K562 (cell line): ENCODE data around the gene SESN3. TPM values are rescaled to one million over a fixed set of nuclear protein-coding genes. Genes with fewer than 3 reads are reported as not detected.
"Not testable (repeated sequence)": the region's sequence is repeated elsewhere in the genome, so short reads cannot be mapped to it uniquely, and the experiment has no call there.

Source experiments
- ATAC-seq: fragments of 200-7000 bp; cut with Tn5 transposase; 3 replicates; pipeline ENCODE4 v1.9.1; 2020; ENCODE audit warnings: moderate library complexity
- BruUV-seq: library from RNA; stranded (reverse); fragments of 400-500 nt; replicated peaks from 2 replicates; lab custom pipeline; 2021; lab: Mats Ljungman, UMichigan
- CTCF ChIA-PET: fragments of 300-600 bp; formaldehyde crosslinking; extraction: SDS; loops from one replicate; lab custom pipeline; 2021; ENCODE audit warnings: low intra/inter-chr PET ratio; lab: Yijun Ruan, JAX
- POLR2A ChIA-PET: fragments of 300-600, 350-650 bp; sonication (Branson Sonifier 250); formaldehyde crosslinking; extraction: SDS; loops from one replicate; lab custom pipeline; 2021; ENCODE audit warnings: antibody characterized with exemption, inconsistent platforms; lab: Yijun Ruan, JAX
- DNase-seq, 4 experiments: peaks; one replicate each; pipeline versions ENCODE4 v3.0.0 to v3.0.0-alpha.2; 2011 to 2018; ENCODE audit warnings: low spot score in 3 of 4, mixed read lengths in 3 of 4; ENCODE audit errors: extremely low read depth in 1 of 4
- FAIRE-seq: peaks from 2 replicates; lab custom pipeline; 2011; peaks lifted over from hg19 to GRCh38; lab: Jason Lieb, UNC
- H2AFZ ChIP-seq: 2 replicates; pipeline ENCODE4 v1.6.0; 2011; ENCODE audit warnings: low read depth, low read length, control low read depth, inconsistent platforms
- H3K27ac ChIP-seq: fragments of 200-600 bp; 3 replicates; pipeline ENCODE4 v1.8.0; 2011; ENCODE audit warnings: low read depth, mild to moderate bottlenecking, control low read depth, inconsistent platforms, low read length, moderate library complexity, mixed read lengths; ENCODE audit errors: extremely low read depth
- H3K27me3 ChIP-seq, 2 experiments: fragments of 300-600 bp in 1 of 2; 2 replicates in 1 of 2; 3 replicates in 1 of 2; pipeline versions ENCODE4 v1.6.0 to v1.8.0; 2011; ENCODE audit warnings: inconsistent platforms in 2 of 2, low read length in 2 of 2, mild to moderate bottlenecking in 1 of 2, mixed read lengths in 1 of 2, moderate library complexity in 1 of 2; ENCODE audit not compliant: control insufficient read depth in 2 of 2, insufficient read depth in 2 of 2
- H3K36me3 ChIP-seq: fragments of 300-600 bp; 3 replicates; pipeline ENCODE4 v1.8.0; 2011; ENCODE audit warnings: mild to moderate bottlenecking, low read length, inconsistent platforms; ENCODE audit not compliant: control insufficient read depth, insufficient read depth
- H3K4me1 ChIP-seq, 2 experiments: fragments of 200-600 bp in 1 of 2; replicated peaks in 1 of 2; 2 replicates in 1 of 2; 3 replicates in 1 of 2; pipeline versions ENCODE4 v1.5.1 to v1.8.0; 2011; ENCODE audit warnings: inconsistent platforms in 2 of 2, low read length in 2 of 2, mild to moderate bottlenecking in 1 of 2, mixed read lengths in 1 of 2, moderate library complexity in 1 of 2; ENCODE audit not compliant: control insufficient read depth in 2 of 2, insufficient read depth in 2 of 2
- H3K4me2 ChIP-seq: 2 replicates; pipeline ENCODE4 v1.6.1; 2011; ENCODE audit warnings: low read length, control low read depth, inconsistent platforms, mixed read lengths; ENCODE audit not compliant: insufficient read depth
- H3K4me3 ChIP-seq: fragments of 200-600 bp; sonication (generic), shearing (Covaris generic); 2 replicates; pipeline ENCODE4 v1.5.1; 2016; ENCODE audit warnings: control low read depth, inconsistent platforms
- H3K79me2 ChIP-seq: fragments of 200-600 bp; 3 replicates; pipeline ENCODE4 v1.8.0; 2011; ENCODE audit warnings: low read length, inconsistent platforms; ENCODE audit not compliant: control insufficient read depth, insufficient read depth
- H3K9ac ChIP-seq, 2 experiments: 2 replicates each; pipeline versions ENCODE4 v1.6.0 to v1.6.1; 2011; ENCODE audit warnings: low read depth in 2 of 2, low read length in 2 of 2, control low read depth in 1 of 2, inconsistent platforms in 1 of 2, mild to moderate bottlenecking in 1 of 2, mixed read lengths in 1 of 2; ENCODE audit not compliant: insufficient read depth in 1 of 2
- H3K9me1 ChIP-seq: one replicate; pipeline ENCODE4 v1.6.0; 2011; ENCODE audit warnings: inconsistent platforms, mild to moderate bottlenecking, low read length, moderate library complexity; ENCODE audit not compliant: control insufficient read depth, insufficient read depth
- H3K9me3 ChIP-seq: replicated peaks from 2 replicates; pipeline ENCODE4 v1.5.1; 2011; ENCODE audit warnings: low read depth, low read length, inconsistent platforms; ENCODE audit not compliant: control insufficient read depth, insufficient read depth
- H4K20me1 ChIP-seq: replicated peaks from 2 replicates; pipeline ENCODE4 v1.6.1; 2011; ENCODE audit warnings: low read length, inconsistent platforms, mixed read lengths; ENCODE audit not compliant: control insufficient read depth, insufficient read depth
- FOXA3 ChIP-seq, 2 experiments: fragments of 450-650 bp in 1 of 2; sonication (generic) in 1 of 2; formaldehyde crosslinking; IDR thresholded peaks in 1 of 2; conservative IDR thresholded peaks in 1 of 2; 2 replicates each; pipeline versions ENCODE4 v1.4.0 to v1.8.0; 2020 to 2022; ENCODE audit warnings: mild to moderate bottlenecking in 2 of 2, missing genetic modification reagents in 1 of 2
- IRF2 ChIP-seq: sonication (generic); formaldehyde crosslinking; IDR thresholded peaks from 2 replicates; pipeline ENCODE4 v1.8.1; 2022; ENCODE audit warnings: mild to moderate bottlenecking, missing genetic modification reagents
- PHF21A ChIP-seq: fragments of 450-650 bp; IDR thresholded peaks from 2 replicates; pipeline ENCODE4 v1.6.1; 2017; ENCODE audit warnings: low read depth, borderline replicate concordance
- SMARCA4 ChIP-seq: fragments of 450-650 bp; IDR thresholded peaks from 2 replicates; pipeline ENCODE4 v1.6.1; 2016
- TAL1 ChIP-seq: fragments of 450-650 bp; IDR thresholded peaks from 2 replicates; pipeline ENCODE4 v1.6.1; 2016; ENCODE audit warnings: mild to moderate bottlenecking
- TEAD1 ChIP-seq, 2 experiments: fragments of 450-650 bp in 1 of 2; sonication (generic) in 1 of 2; formaldehyde crosslinking; IDR thresholded peaks; 2 replicates each; pipeline versions ENCODE4 v1.4.0 to v1.8.0; 2020 to 2022; ENCODE audit warnings: mild to moderate bottlenecking in 2 of 2, missing genetic modification reagents in 1 of 2
- WHSC1 ChIP-seq: IDR thresholded peaks from one replicate; pipeline ENCODE4 v1.6.1; 2012; ENCODE audit warnings: low read length, control low read depth, inconsistent platforms
- ZNF586 ChIP-seq: fragments of 450-650 bp; formaldehyde crosslinking; conservative IDR thresholded peaks from 2 replicates; pipeline ENCODE4 v1.4.0; 2020; ENCODE audit warnings: mild to moderate bottlenecking, moderate library complexity
- whole genome bisulfite sequencing: fragments of 100-300 bp; shearing (Covaris generic); methylation state at CpG from one replicate; pipeline ENCODE4 v1.1.6; 2016; ENCODE audit warnings: low coverage, mixed read lengths; ENCODE audit not compliant: insufficient coverage; ENCODE audit errors: missing lambda C conversion rate; 5-methylcytosine and 5-hydroxymethylcytosine counted together
- in situ Hi-C: fragments of 300-500 bp; cut with MboI; formaldehyde crosslinking; loops from 4 replicates; pipeline ENCODE4 v1.15.0; 2018; ENCODE audit warnings: inconsistent platforms, mixed read lengths
- intact Hi-C: fragments of 100-400 bp; cut with micrococcal nuclease; formaldehyde crosslinking; loops from 2 replicates; pipeline ENCODE4 v1.14.2; 2022
- polyA plus RNA-seq, 8 experiments: library from polyadenylated mRNA; depleted of rRNA in 4 of 8; stranded (reverse) in 5 of 8; unstranded in 3 of 8; fragments of >200 nt; fragmentation: Nextera tagmentation in 2 of 8; fragmentation: Illumina TruSeq in 1 of 8; extraction: Ambion mirVana in 2 of 8; extraction: Trizol in 1 of 8; gene quantifications; 2 replicates each; pipeline versions ENCODE4 v1.2.1 to v1.2.3, GENCODE V29; 2011 to 2014; ENCODE audit warnings: inconsistent platforms in 1 of 8, missing spikeins in 1 of 8
- total RNA-seq, 7 experiments: library from RNA; depleted of rRNA in 6 of 7; stranded (reverse); fragments of >200 nt in 6 of 7; fragmentation: Illumina TruSeq in 2 of 7; extraction: Trizol in 2 of 7; gene quantifications; 2 replicates each; pipeline versions ENCODE4 v1.2.1 to v1.2.3, GENCODE V29; 2011 to 2021; ENCODE audit warnings: low replicate concordance in 1 of 7
- TF ChIP-seq, protein P1 (sequence below): fragments of 250-450 bp; sonication (Bioruptor Pico); IDR thresholded peaks from 2 replicates; pipeline ENCODE4 v1.5.0; 2020; ENCODE audit warnings: mild to moderate bottlenecking
- TF ChIP-seq, protein P2 (sequence below): sonication (generic); formaldehyde crosslinking; IDR thresholded peaks from 2 replicates; pipeline ENCODE4 v1.8.1; 2023; ENCODE audit warnings: mild to moderate bottlenecking, missing genetic modification reagents

SESN3 gene
- total and polyA plus RNA-seq, 9 of the 15 experiments (the other 6 are each of a cell fraction or from before 2014, with no cell fraction given): 0.44 to 2.6 (median 1.5) TPM

- no peak for TF ChIP-seq SMARCA4
- no peak for TF ChIP-seq IRF2 (CRISPR knock-in tag)
Observed at GRCh38 chr11:95252586-95252985, 21.6 kb upstream of the SESN3 start (continued).

- H3K4me2 ChIP-seq, H3K4me1 ChIP-seq, H3K36me3 ChIP-seq, H3K9me3 ChIP-seq, CTCF ChIA-PET, BruUV-seq, H3K9me1 ChIP-seq, H3K27me3 ChIP-seq, ATAC-seq, H3K4me3 ChIP-seq, intact Hi-C loops, DNase-seq, H2AFZ ChIP-seq, H3K9ac ChIP-seq, H3K79me2 ChIP-seq, in situ Hi-C loops, H4K20me1 ChIP-seq, FAIRE-seq, H3K27ac ChIP-seq: not testable (repeated sequence)
- POLR2A ChIA-PET: interaction anchor here (1.3 kb wide), 1 partner anchor 11 kb away, joined by 3 read pairs; no protein-coding TSS in a partner anchor
- WGBS: 36% methylated on average over 6 of the region's 6 CpGs
Observed at GRCh38 chr11:95251896-95252295, 20.9 kb upstream of the SESN3 start.

DNA sequence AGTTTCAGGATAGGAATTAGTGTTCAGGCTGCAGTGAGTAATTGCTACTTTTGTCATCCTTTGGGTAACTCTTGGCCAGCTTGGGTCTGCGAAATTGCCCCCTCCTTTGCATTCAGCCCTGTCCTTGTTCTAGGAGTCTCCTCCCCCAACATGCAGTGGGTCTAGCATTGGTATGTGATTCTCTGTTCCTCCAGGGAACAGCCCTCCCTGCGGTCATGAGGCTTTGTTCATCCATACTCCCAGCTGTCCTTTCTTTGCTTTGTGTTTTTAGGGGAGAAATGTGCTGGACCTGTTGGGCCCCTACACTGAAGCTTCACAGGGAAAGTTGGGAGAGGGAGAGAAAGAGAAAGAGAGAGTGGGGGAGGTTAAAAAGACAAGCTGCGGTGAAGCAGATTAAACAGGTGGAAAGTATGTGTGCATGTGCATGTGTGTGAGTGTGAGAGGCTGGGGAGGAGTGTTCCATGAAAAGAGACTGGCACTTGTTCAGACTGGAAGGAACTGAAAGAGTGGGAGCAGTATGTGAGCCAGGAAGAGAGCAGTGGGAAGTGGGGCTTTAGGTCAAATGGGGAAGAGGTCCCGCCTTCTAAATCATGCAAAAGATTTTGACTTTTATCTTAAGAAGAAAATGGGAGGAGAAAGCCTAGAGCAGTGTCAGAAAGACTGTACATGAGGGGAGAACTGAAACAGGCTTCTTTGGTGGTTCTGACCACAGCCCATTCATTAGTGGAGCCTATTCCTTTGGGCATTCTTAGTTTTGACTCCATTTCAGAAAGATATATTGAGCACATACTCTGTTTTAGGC is 17.9 kb upstream of the SESN3 start:
- ChIA-PET POLR2A (interaction anchor here (0.7 to 1.1 kb wide), 2 partner anchors 18 to 103 kb away, joined by 3 read pairs; partner anchors contain the start of gene SESN3), CTCF (no interaction called here)
- H3K27me3 ChIP-seq: no peaks in the 10 kb centered on the region
- H2AFZ ChIP-seq: no peak overlapping the region
- DNase-seq (no peak), FAIRE-seq (peak; percentile 37), ATAC-seq (peak; percentile 57)
- no peak overlapping the region for H3K4me2 ChIP-seq
- no peaks in the 10 kb centered on the region for H3K9me1 ChIP-seq
- H3K36me3 ChIP-seq: no peaks in the 10 kb centered on the region
- in situ Hi-C loops (no loop called here), intact Hi-C loops (no loop called here)
- H4K20me1 ChIP-seq: no peaks in the 10 kb centered on the region
- WGBS: 4% methylated on average over 4 of the region's 4 CpGs
- no peaks in the 10 kb centered on the region; a peak in 2 of 5 replicates for H3K4me1 ChIP-seq
- H3K9ac ChIP-seq: no peak overlapping the region
- no peak overlapping the region for H3K27ac ChIP-seq
- H3K4me3 ChIP-seq: no peak overlapping the region
- no peaks in the 10 kb centered on the region for H3K79me2 ChIP-seq
- H3K9me3 ChIP-seq: no peaks in the 10 kb centered on the region
- no TSS peak for BruUV-seq
- TF ChIP-seq, protein P1, sequence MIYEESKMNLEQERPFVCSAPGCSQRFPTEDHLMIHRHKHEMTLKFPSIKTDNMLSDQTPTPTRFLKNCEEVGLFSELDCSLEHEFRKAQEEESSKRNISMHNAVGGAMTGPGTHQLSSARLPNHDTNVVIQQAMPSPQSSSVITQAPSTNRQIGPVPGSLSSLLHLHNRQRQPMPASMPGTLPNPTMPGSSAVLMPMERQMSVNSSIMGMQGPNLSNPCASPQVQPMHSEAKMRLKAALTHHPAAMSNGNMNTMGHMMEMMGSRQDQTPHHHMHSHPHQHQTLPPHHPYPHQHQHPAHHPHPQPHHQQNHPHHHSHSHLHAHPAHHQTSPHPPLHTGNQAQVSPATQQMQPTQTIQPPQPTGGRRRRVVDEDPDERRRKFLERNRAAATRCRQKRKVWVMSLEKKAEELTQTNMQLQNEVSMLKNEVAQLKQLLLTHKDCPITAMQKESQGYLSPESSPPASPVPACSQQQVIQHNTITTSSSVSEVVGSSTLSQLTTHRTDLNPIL (CRISPR knock-in tag): no peak
- TF ChIP-seq FOXA3 (CRISPR knock-in tag; conservative IDR thresholded peaks at IDR 0.05 in 1 of 2, IDR thresholded peaks at IDR 0.05 in 1 of 2) (no peak), PHF21A (no peak), WHSC1 (no peak), TAL1 (no peak), ZNF586 (CRISPR knock-in tag) (no peak), TEAD1 (CRISPR knock-in tag; IDR thresholded peaks at IDR 0.05) (no peak)
- TF ChIP-seq, protein P2, sequence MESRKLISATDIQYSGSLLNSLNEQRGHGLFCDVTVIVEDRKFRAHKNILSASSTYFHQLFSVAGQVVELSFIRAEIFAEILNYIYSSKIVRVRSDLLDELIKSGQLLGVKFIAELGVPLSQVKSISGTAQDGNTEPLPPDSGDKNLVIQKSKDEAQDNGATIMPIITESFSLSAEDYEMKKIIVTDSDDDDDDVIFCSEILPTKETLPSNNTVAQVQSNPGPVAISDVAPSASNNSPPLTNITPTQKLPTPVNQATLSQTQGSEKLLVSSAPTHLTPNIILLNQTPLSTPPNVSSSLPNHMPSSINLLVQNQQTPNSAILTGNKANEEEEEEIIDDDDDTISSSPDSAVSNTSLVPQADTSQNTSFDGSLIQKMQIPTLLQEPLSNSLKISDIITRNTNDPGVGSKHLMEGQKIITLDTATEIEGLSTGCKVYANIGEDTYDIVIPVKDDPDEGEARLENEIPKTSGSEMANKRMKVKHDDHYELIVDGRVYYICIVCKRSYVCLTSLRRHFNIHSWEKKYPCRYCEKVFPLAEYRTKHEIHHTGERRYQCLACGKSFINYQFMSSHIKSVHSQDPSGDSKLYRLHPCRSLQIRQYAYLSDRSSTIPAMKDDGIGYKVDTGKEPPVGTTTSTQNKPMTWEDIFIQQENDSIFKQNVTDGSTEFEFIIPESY (CRISPR knock-in tag): no peak
